Activated CD4-positive, alpha-beta T cell treated with anti-CD3 and anti-CD28 coated beads for 48 hours (primary cell): ENCODE measurements around the gene AHSG.
A peak's percentile ranks its signal among the peaks of the same experiment; 100 is the strongest.

Experiments used
- DNase-seq: peaks from one replicate; pipeline ENCODE4 v3.0.0-alpha.2; 2020

Gene AHSG

GRCh38 chr3:186593862-186594261 lies 19.0 kb upstream of the AHSG start:
- DNase-seq, result no peak

- DNase-seq, result no peak
Observed at GRCh38 chr3:186594591-186595113, 18.2 kb upstream of the AHSG start.

GRCh38 chr3:186596568-186597287 lies 16.1 kb upstream of the AHSG start:
- DNase-seq, result no peak

- no peak for DNase-seq
Observed at GRCh38 chr3:186598108-186598784, 14.6 kb upstream of the AHSG start.

- DNase-seq, result no peak
Observed at GRCh38 chr3:186598794-186599141, 14.1 kb upstream of the AHSG start.

- DNase-seq, result no peak
Observed at GRCh38 chr3:186599142-186599784, 13.6 kb upstream of the AHSG start.

GRCh38 chr3:186599785-186600166 lies 13.1 kb upstream of the AHSG start:
- no peak for DNase-seq

GRCh38 chr3:186600896-186601295 lies 12.0 kb upstream of the AHSG start:
- no peak for DNase-seq

GRCh38 chr3:186603159-186603558 lies 9.7 kb upstream of the AHSG start:
- no peak for DNase-seq

- DNase-seq, result no peak
Observed at GRCh38 chr3:186605078-186605477, 7.8 kb upstream of the AHSG start.

GRCh38 chr3:186605561-186606545 lies 7.0 kb upstream of the AHSG start:
- DNase-seq, result no peak

- no peak for DNase-seq
Observed at GRCh38 chr3:186608624-186609215, 4.1 kb upstream of the AHSG start.

- DNase-seq, result no peak
Observed at GRCh38 chr3:186609247-186609868, 3.5 kb upstream of the AHSG start.

GRCh38 chr3:186612065-186612464 lies 795 bp upstream of the AHSG start:
- DNase-seq, result no peak

- no peak for DNase-seq
Observed at GRCh38 chr3:186613637-186614265, 891 bp downstream of the AHSG start.

- no peak for DNase-seq
Observed at GRCh38 chr3:186614266-186614596, 1.4 kb downstream of the AHSG start.

- peak; percentile 85 for DNase-seq
Observed at GRCh38 chr3:186614597-186615483, 2.0 kb downstream of the AHSG start.

- no peak for DNase-seq
Observed at GRCh38 chr3:186616299-186616617, 3.4 kb downstream of the AHSG start.

GRCh38 chr3:186617036-186617946 lies 4.4 kb downstream of the AHSG start:
- peak; percentile 92 for DNase-seq
